Measurements from ENCODE around the gene EIF5.

The EIF5 gene

GRCh38 chr14:103333754-103334643 lies at the start of gene EIF5:
Gene EIF5, plus strand, starts transcription at chr14:103334237. Its CDS starts 1,624 bp downstream, at chr14:103335861.
- DNase-seq: peak; percentile 99

GRCh38 chr14:103284574-103285467 lies 49.2 kb upstream of the EIF5 start:
- DNase-seq: no peak

GRCh38 chr14:103286460-103286859 lies 47.6 kb upstream of the EIF5 start:
- no peak for DNase-seq

GRCh38 chr14:103286968-103287850 lies 46.8 kb upstream of the EIF5 start:
- DNase-seq: no peak

GRCh38 chr14:103288076-103288766 lies 45.8 kb upstream of the EIF5 start:
- DNase-seq: no peak

GRCh38 chr14:103290056-103290455 lies 44.0 kb upstream of the EIF5 start:
- DNase-seq: no peak

- DNase-seq: no peak
Observed at GRCh38 chr14:103290494-103290893, 43.5 kb upstream of the EIF5 start.

- DNase-seq: no peak
Observed at GRCh38 chr14:103290961-103291360, 43.1 kb upstream of the EIF5 start.

GRCh38 chr14:103292426-103293374 lies 41.3 kb upstream of the EIF5 start:
- peak; percentile 66 to 73 for DNase-seq

GRCh38 chr14:103293465-103293864 lies 40.6 kb upstream of the EIF5 start:
- DNase-seq: no peak

- DNase-seq: no peak
Observed at GRCh38 chr14:103294091-103294490, 39.9 kb upstream of the EIF5 start.

- DNase-seq: no peak
Observed at GRCh38 chr14:103296007-103296406, 38.0 kb upstream of the EIF5 start.

- no peak for DNase-seq
Observed at GRCh38 chr14:103296987-103297386, 37.0 kb upstream of the EIF5 start.

- DNase-seq: no peak
Observed at GRCh38 chr14:103298620-103299019, 35.4 kb upstream of the EIF5 start.

- no peak for DNase-seq
Observed at GRCh38 chr14:103301512-103302354, 32.3 kb upstream of the EIF5 start.

- DNase-seq: no peak
Observed at GRCh38 chr14:103302966-103303365, 31.1 kb upstream of the EIF5 start.

- no peak for DNase-seq
Observed at GRCh38 chr14:103304706-103305105, 29.3 kb upstream of the EIF5 start.

- DNase-seq: no peak
Observed at GRCh38 chr14:103308717-103309616, 25.1 kb upstream of the EIF5 start.

Data from activated CD4-positive, alpha-beta T cell treated with anti-CD3 and anti-CD28 coated beads for 4 hours (primary cell).